Activated CD4-positive, alpha-beta memory T cell treated with anti-CD3 and anti-CD28 coated beads, Interleukin-2, amount 10 ng/mL, durations not matched to agents 7 days and 5 days (primary cell): ENCODE measurements around the gene THBS3. TPM values are rescaled to one million over a fixed set of nuclear protein-coding genes. Genes with fewer than 3 reads are reported as not detected.
A peak's percentile ranks its signal among the peaks of the same experiment; 100 is the strongest.
"Not testable (repeated sequence)": the region's sequence is repeated elsewhere in the genome, so short reads cannot be mapped to it uniquely, and the experiment has no call there.

Source experiments
- CTCF ChIA-PET: fragments of 350-600 bp; sonication (Branson Sonifier 250); formaldehyde crosslinking; loops from one replicate; lab custom pipeline; 2021; ENCODE audit warnings: antibody characterized with exemption, inconsistent platforms; lab: Charles Lee
- POLR2A ChIA-PET: fragments of 350-600 bp; sonication (Branson Sonifier 250); formaldehyde crosslinking; loops from one replicate; lab custom pipeline; 2021; ENCODE audit warnings: antibody characterized with exemption; lab: Charles Lee
- DNase-seq: peaks from one replicate; pipeline ENCODE4 v3.0.0-alpha.2; 2020
- H3K27ac Mint-ChIP-seq: one replicate; pipeline ENCODE4 v1.8.0; 2021; ENCODE audit warnings: mild to moderate bottlenecking, mixed read lengths
- H3K27me3 Mint-ChIP-seq: one replicate; pipeline ENCODE4 v1.8.0; 2021; ENCODE audit warnings: mixed read lengths
- H3K36me3 Mint-ChIP-seq: one replicate; pipeline ENCODE4 v1.8.0; 2021; ENCODE audit warnings: low read depth, mixed read lengths
- H3K4me1 Mint-ChIP-seq: one replicate; pipeline ENCODE4 v1.8.0; 2021; ENCODE audit warnings: mixed read lengths
- H3K4me3 Mint-ChIP-seq: one replicate; pipeline ENCODE4 v1.8.0; 2021; ENCODE audit warnings: mild to moderate bottlenecking, mixed read lengths
- H3K9me3 Mint-ChIP-seq: one replicate; pipeline ENCODE4 v1.8.0; 2021; ENCODE audit warnings: mixed read lengths
- total RNA-seq, 2 experiments: library from RNA; stranded (reverse); gene quantifications; one replicate each; pipeline ENCODE4 v1.2.3, GENCODE V29; 2021

The THBS3 gene
- total RNA-seq, 2 experiments from 2014 or later: 30.7 to 32.3 TPM

GRCh38 chr1:155193275-155193990 is 14.3 kb downstream of the THBS3 start:
- H3K27me3 Mint-ChIP-seq: no peaks in the 10 kb centered on the region
- H3K4me3 Mint-ChIP-seq: peak overlapping the region; percentile 76
- CTCF ChIA-PET: interaction anchor here (0.6 to 6.3 kb wide), 20 partner anchors 9 to 150 kb away, joined by 3 to 93 read pairs (median 6); partner anchors contain the start of genes ADAM15, KRTCAP2, MTX1 and SLC50A1
- H3K9me3 Mint-ChIP-seq: no peaks in the 10 kb centered on the region
- H3K4me1 Mint-ChIP-seq: peaks cover 40% of the 10 kb centered on the region
- DNase-seq: peak; percentile 81
- POLR2A ChIA-PET: interaction anchor here (0.6 to 5.4 kb wide), 15 partner anchors 9 to 232 kb away, joined by 3 to 133 read pairs (median 9); partner anchors contain the start of genes CLK2, KRTCAP2, MTX1 and SCAMP3
- H3K27ac Mint-ChIP-seq: peak overlapping the region; percentile 98
- peaks cover 17% of the 10 kb centered on the region for H3K36me3 Mint-ChIP-seq

DNA sequence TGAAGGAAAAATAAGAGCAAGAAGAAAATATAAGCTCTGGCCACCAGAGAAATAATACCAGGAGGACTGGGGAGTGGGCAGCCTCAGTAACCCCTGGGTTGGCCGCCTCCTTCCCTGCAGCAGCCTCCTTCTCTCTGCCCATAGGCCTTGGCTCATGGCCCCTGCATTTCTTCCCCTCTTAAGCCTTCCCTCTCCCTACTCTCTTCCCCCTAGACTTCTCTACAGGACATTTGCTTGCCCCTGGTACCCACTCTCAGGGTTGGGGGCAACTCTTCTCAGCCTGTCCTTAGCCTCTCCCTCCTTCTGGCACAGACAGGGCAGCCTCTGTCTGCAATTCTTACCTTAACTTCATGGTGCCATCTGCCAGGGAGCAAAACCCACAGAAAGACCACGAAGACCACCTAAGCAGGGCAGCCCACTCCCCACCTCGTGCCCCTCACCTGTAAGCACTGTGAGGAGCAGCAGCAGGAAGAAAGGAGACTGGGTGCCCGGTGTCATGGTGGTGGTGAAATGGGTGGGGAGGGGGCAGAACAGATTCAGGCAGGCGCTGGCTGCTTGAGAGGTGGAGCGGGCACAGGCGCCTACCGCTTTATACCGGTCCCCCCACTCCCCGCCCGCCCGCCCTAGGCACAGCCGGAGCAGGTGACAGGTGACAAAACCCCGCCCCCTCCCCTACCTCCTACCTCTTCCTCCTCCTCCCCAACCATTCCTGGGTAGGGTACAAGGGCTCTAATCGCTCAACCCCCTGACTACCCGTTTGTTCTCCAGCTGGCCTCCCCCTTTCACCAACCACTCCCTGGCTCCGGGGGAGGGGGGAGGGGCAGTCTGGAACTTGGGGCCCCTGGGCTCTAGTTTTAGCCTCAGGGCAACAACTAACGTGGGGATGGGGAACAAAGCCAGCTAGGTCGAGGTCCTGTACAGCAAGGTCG is 15.1 kb downstream of the THBS3 start:
- H3K27ac Mint-ChIP-seq: peak overlapping the region; percentile 98
- DNase-seq: no peak
- ChIA-PET POLR2A (interaction anchor here (0.6 to 5.4 kb wide), 13 partner anchors 9 to 231 kb away, joined by 3 to 133 read pairs (median 12); partner anchors contain the start of genes CLK2, KRTCAP2, MTX1 and SLC50A1), CTCF (interaction anchor here (0.6 to 6.3 kb wide), 11 partner anchors 15 to 142 kb away, joined by 3 to 93 read pairs (median 10); partner anchors contain the start of genes ADAM15, KRTCAP2, MTX1 and SLC50A1)
- no peaks in the 10 kb centered on the region for H3K27me3 Mint-ChIP-seq
- peak overlapping the region; percentile 76 for H3K4me3 Mint-ChIP-seq
- H3K9me3 Mint-ChIP-seq: no peaks in the 10 kb centered on the region
- peaks cover 46% of the 10 kb centered on the region for H3K4me1 Mint-ChIP-seq
- H3K36me3 Mint-ChIP-seq: peaks cover 16% of the 10 kb centered on the region

GRCh38 chr1:155191904-155192303 is 15.8 kb downstream of the THBS3 start:
- no peaks in the 10 kb centered on the region for H3K27me3 Mint-ChIP-seq
- POLR2A ChIA-PET: interaction anchor here (3.1 to 5.4 kb wide), 4 partner anchors 8 to 53 kb away, joined by 20 to 133 read pairs (median 56); partner anchors contain the start of genes KRTCAP2, MTX1, THBS3 and TRIM46
- peak overlapping the region; percentile 98 for H3K27ac Mint-ChIP-seq
- no peak for DNase-seq
- CTCF ChIA-PET: interaction anchor here (2.2 to 6.3 kb wide), 5 partner anchors 14 to 132 kb away, joined by 10 to 93 read pairs (median 21); partner anchors contain the start of genes KRTCAP2, MTX1, THBS3 and TRIM46
- no peaks in the 10 kb centered on the region for H3K9me3 Mint-ChIP-seq
- peak overlapping the region; percentile 71 for H3K4me3 Mint-ChIP-seq
- H3K4me1 Mint-ChIP-seq: peaks cover 47% of the 10 kb centered on the region
- H3K36me3 Mint-ChIP-seq: peaks cover 14% of the 10 kb centered on the region

GRCh38 chr1:155189926-155190325 is 17.8 kb downstream of the THBS3 start:
- H3K36me3 Mint-ChIP-seq, H3K27me3 Mint-ChIP-seq, POLR2A ChIA-PET, CTCF ChIA-PET, H3K9me3 Mint-ChIP-seq, H3K4me3 Mint-ChIP-seq, H3K27ac Mint-ChIP-seq, DNase-seq: not testable (repeated sequence)
- H3K4me1 Mint-ChIP-seq: peaks cover 32% of the 10 kb centered on the region

GRCh38 chr1:155188268-155188667 is 19.4 kb downstream of the THBS3 start:
- H3K4me1 Mint-ChIP-seq: peaks cover 22% of the 10 kb centered on the region
- H3K36me3 Mint-ChIP-seq: peaks cover 19% of the 10 kb centered on the region
- no peaks in the 10 kb centered on the region for H3K9me3 Mint-ChIP-seq
- H3K27ac Mint-ChIP-seq: peak overlapping the region; percentile 74
- ChIA-PET POLR2A (no interaction called here), CTCF (no interaction called here)
- no peak overlapping the region for H3K4me3 Mint-ChIP-seq
- no peaks in the 10 kb centered on the region for H3K27me3 Mint-ChIP-seq
- no peak for DNase-seq

GRCh38 chr1:155187456-155187891 is 20.2 kb downstream of the THBS3 start:
- Mint-ChIP-seq H3K4me3 (no peak overlapping the region), H3K9me3 (no peaks in the 10 kb centered on the region), H3K36me3 (peaks cover 22% of the 10 kb centered on the region), H3K4me1 (peaks cover 17% of the 10 kb centered on the region), H3K27ac (no peak overlapping the region), H3K27me3 (no peaks in the 10 kb centered on the region)
- ChIA-PET POLR2A (interaction anchor here (1.0 kb wide), 1 partner anchor 40 kb away, joined by 4 read pairs; no protein-coding TSS in a partner anchor), CTCF (no interaction called here)
- DNase-seq: no peak

DNA sequence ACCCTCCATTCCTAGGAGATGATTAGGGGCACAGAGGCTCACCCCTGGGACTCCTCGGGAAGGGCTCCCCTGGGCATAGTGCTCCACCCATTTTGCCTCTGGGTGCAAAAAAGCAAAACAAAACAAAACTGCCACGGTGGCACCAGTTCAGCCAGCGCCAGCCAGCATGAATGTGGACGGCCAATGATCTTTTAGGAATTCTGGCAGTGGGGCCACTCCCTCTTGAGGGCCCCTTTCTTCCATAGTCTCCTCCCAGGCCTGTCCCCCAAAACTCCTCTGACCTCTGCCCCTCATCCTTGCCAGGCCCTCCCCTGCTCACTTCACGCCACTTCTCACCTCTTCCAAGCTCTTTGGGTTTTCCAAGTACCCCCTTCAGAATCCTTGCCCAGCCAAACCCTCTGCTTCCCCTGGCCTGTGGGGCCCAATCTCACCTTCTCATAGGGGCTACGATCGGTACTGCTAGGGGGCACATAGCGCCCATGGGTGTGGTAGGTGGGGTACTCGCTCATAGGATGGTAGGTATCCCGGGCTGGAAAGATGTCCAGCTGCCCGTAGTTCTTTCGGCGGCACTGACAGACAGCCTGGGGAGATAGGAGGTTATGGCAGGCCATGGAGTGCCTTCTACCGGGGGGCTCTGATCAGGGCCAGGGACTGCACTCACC is 20.8 kb downstream of the THBS3 start:
- Mint-ChIP-seq H3K36me3 (peaks cover 24% of the 10 kb centered on the region), H3K4me3 (no peak overlapping the region), H3K27me3 (no peaks in the 10 kb centered on the region), H3K4me1 (peaks cover 12% of the 10 kb centered on the region), H3K27ac (no peak overlapping the region), H3K9me3 (no peaks in the 10 kb centered on the region)
- DNase-seq: no peak
- ChIA-PET CTCF (interaction anchor here (0.7 kb wide), 1 partner anchor 169 kb away, joined by 4 read pairs; no protein-coding TSS in a partner anchor), POLR2A (interaction anchor here (1.0 to 1.6 kb wide), 2 partner anchors 14 to 40 kb away, joined by 4 read pairs; partner anchors contain the start of gene KRTCAP2)

DNA sequence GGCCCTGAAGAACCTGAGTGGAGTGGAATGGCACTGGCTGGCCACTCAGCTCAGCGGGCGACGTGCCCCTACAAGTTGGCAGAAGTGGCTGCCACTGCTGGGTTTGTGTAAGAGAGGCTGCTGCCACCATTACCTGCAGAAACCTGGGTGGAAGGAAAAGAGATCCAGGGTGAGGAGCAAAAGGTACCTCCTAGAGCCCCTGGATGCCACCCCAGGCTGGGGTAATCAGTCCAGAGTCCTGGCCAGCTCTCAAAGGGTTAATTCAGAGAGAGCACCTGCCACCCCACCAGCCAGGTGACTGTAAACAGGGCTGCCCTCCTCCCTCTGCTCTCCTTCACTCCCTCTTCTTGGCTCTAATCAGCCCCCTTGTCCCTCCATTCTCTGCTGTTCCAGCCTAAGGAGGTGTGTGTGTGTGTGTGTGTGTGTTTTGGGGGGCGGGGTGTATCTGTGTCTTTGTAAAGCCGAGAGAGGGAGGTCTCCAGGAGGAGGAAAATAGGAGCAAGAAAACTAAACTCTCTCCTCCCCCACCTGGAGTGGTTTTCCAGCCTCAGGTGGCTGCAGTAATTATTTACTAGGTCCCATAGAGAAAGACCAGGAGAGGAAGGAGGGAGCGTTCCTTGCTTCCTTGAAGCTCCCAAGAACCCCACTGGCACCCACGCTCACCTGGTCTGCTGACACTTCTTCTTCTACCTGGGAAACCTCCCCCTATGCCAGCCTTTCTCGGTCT is 21.5 kb downstream of the THBS3 start:
- POLR2A ChIA-PET: interaction anchor here (1.0 to 4.1 kb wide), 3 partner anchors 7 to 41 kb away, joined by 4 to 26 read pairs (median 4); partner anchors contain the start of gene KRTCAP2
- H3K27ac Mint-ChIP-seq: no peak overlapping the region

GRCh38 chr1:155185783-155186066 is 22.0 kb downstream of the THBS3 start:
- POLR2A ChIA-PET: interaction anchor here (1.6 to 4.1 kb wide), 2 partner anchors 8 to 13 kb away, joined by 4 to 26 read pairs; partner anchors contain the start of gene KRTCAP2
- no peaks in the 10 kb centered on the region for H3K9me3 Mint-ChIP-seq
- no peaks in the 10 kb centered on the region for H3K27me3 Mint-ChIP-seq
- peaks cover 16% of the 10 kb centered on the region for H3K4me1 Mint-ChIP-seq
- no peak for DNase-seq
- no peak overlapping the region for H3K4me3 Mint-ChIP-seq
- CTCF ChIA-PET: interaction anchor here (1.3 kb wide), 1 partner anchor 9 kb away, joined by 3 read pairs; no protein-coding TSS in a partner anchor
- H3K36me3 Mint-ChIP-seq: peaks cover 30% of the 10 kb centered on the region
- H3K27ac Mint-ChIP-seq: no peak overlapping the region

More for the DNA sequence above, 21.5 kb downstream of the THBS3 start:
- Mint-ChIP-seq H3K27me3 (no peaks in the 10 kb centered on the region), H3K36me3 (peaks cover 29% of the 10 kb centered on the region), H3K4me1 (peaks cover 15% of the 10 kb centered on the region), H3K9me3 (no peaks in the 10 kb centered on the region), H3K4me3 (no peak overlapping the region)
- DNase-seq: no peak
- CTCF ChIA-PET: interaction anchor here (0.7 to 1.3 kb wide), 2 partner anchors 8 to 168 kb away, joined by 3 to 4 read pairs; no protein-coding TSS in a partner anchor

DNA sequence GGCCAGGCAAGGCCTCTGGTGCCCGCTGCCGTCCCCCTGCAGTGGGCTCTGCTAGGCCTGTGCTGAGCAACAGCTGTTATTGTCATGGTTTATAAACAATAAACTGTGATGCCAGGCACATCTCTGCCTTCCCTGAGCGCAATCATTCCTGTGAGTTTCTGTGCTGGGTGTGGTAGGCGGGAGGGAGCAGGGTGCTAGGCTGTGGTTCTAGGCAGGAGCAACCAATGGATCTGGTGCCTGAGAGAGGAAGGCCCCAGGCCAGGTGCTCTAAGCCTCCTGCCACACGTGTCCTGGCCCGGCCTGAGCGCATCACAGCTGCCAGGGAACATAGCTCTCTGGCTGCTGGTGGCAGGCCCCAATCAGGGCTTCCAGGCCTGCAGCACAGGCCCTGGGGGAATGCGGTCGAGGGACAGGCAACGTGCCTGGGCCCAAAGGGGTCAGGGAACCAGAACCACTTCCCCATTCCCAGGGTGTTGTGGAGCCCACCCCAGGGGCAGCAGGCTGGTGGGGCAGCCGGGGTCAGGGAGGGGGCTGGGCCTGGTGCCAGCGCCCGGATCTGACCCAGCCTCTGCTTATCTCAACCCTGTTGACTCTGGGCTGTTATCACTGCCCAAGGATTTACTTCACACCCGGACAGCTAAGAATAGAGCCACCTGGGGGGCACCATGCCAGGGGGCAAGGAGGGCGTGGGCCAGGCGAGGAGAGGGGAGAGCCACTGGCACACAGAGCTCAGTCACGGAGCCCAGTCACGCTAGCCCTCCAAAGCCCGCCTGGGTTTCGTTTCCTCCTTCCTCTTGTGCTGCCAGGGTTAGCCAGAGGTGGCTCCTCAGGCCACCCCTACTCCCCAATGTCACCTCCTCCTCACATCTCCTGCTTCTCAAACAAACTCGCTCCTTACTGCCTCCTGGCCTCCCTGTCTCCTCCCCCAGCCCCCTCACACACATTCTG is 22.6 kb downstream of the THBS3 start:
- H3K9me3 Mint-ChIP-seq: no peaks in the 10 kb centered on the region
- H3K27me3 Mint-ChIP-seq: no peaks in the 10 kb centered on the region
- H3K4me1 Mint-ChIP-seq: peaks cover 16% of the 10 kb centered on the region
- no peak overlapping the region for H3K4me3 Mint-ChIP-seq
- DNase-seq: no peak
- peaks cover 30% of the 10 kb centered on the region for H3K36me3 Mint-ChIP-seq
- no peak overlapping the region for H3K27ac Mint-ChIP-seq
- CTCF ChIA-PET: interaction anchor here (0.6 to 1.6 kb wide), 3 partner anchors 9 to 551 kb away, joined by 3 to 6 read pairs (median 4); no protein-coding TSS in a partner anchor
- POLR2A ChIA-PET: interaction anchor here (0.7 to 4.1 kb wide), 5 partner anchors 8 to 59 kb away, joined by 3 to 26 read pairs (median 4); partner anchors contain the start of gene KRTCAP2
